Gastrocnemius medialis (tissue), 4 donors: ENCODE measurements around the gene TWSG1.

ENCODE experiments used
- CTCF ChIP-seq, 5 experiments: fragments of 450-650 bp in 3 of 5; fragments of 200-600 bp in 2 of 5; sonication (generic) in 2 of 5; IDR thresholded peaks in 4 of 5; conservative IDR thresholded peaks in 1 of 5; 1 replicate in 4 of 5; 2 replicates in 1 of 5; pipeline ENCODE4 v1.5.1; 2016 to 2019; ENCODE audit warnings: antibody characterized with exemption in 5 of 5, mild to moderate bottlenecking in 3 of 5, moderate library complexity in 3 of 5
- POLR2A ChIP-seq, 2 donors: fragments of 450-650 bp; IDR thresholded peaks; one replicate each; pipeline ENCODE4 v1.6.1; 2017; ENCODE audit warnings: antibody characterized with exemption in 2 of 2, mild to moderate bottlenecking in 2 of 2, moderate library complexity in 2 of 2

GRCh38 chr18:9428862-9429661 lies 94.5 kb downstream of the TWSG1 start:
- no peak for TF ChIP-seq CTCF (IDR thresholded peaks at IDR 0.05 in 4 of 5, conservative IDR thresholded peaks at IDR 0.05 in 1 of 5)
- TF ChIP-seq POLR2A (IDR thresholded peaks at IDR 0.05), result no peak
